MM.1S (cell line): ENCODE data around the gene GFOD1.

Experiments used
- EZH2 ChIP-seq: fragments of 300-600 bp; sonication (generic); optimal IDR thresholded peaks from 2 replicates; pipeline ENCODE3; 2017; ENCODE audit warnings: low read depth, mild to moderate bottlenecking, antibody characterized with exemption, low read length, mixed read lengths
- EZH2phosphoT487 ChIP-seq: fragments of 300-600 bp; sonication (generic); IDR thresholded peaks from 2 replicates; pipeline ENCODE4 v1.6.1; 2018; ENCODE audit warnings: antibody characterized with exemption, low read length
- TF ChIP-seq, protein P1 (sequence below): fragments of 300-600 bp; sonication (generic); IDR thresholded peaks from 2 replicates; pipeline ENCODE4 v1.5.1; 2016; ENCODE audit warnings: antibody characterized with exemption, low read length, mixed read lengths

GRCh38 chr6:13418844-13419243 lies 68.6 kb downstream of the GFOD1 start:
- TF ChIP-seq, protein P1, sequence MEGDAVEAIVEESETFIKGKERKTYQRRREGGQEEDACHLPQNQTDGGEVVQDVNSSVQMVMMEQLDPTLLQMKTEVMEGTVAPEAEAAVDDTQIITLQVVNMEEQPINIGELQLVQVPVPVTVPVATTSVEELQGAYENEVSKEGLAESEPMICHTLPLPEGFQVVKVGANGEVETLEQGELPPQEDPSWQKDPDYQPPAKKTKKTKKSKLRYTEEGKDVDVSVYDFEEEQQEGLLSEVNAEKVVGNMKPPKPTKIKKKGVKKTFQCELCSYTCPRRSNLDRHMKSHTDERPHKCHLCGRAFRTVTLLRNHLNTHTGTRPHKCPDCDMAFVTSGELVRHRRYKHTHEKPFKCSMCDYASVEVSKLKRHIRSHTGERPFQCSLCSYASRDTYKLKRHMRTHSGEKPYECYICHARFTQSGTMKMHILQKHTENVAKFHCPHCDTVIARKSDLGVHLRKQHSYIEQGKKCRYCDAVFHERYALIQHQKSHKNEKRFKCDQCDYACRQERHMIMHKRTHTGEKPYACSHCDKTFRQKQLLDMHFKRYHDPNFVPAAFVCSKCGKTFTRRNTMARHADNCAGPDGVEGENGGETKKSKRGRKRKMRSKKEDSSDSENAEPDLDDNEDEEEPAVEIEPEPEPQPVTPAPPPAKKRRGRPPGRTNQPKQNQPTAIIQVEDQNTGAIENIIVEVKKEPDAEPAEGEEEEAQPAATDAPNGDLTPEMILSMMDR, result no peak
- TF ChIP-seq EZH2, result no peak
- TF ChIP-seq EZH2phosphoT487, result no peak
